AG09309 (cell line): ENCODE results near the gene SAMD9L.

Experiments
- DNase-seq: peaks from one replicate; pipeline ENCODE4 v3.0.0-alpha.2; 2010; ENCODE audit warnings: low read depth
- H3K4me3 ChIP-seq: 2 replicates; pipeline ENCODE4 v1.5.1; 2011; ENCODE audit warnings: mild to moderate bottlenecking, low read depth, low read length, moderate library complexity; ENCODE audit not compliant: control insufficient read depth
- CTCF ChIP-seq: IDR thresholded peaks from 2 replicates; pipeline ENCODE4 v1.5.1; 2011; ENCODE audit warnings: mild to moderate bottlenecking, low read depth, low read length, inconsistent platforms; ENCODE audit not compliant: insufficient read depth, control insufficient read depth; ENCODE audit errors: missing control alignments

SAMD9L gene

GRCh38 chr7:93119191-93119905 is 28.8 kb downstream of the SAMD9L start:
- peak; percentile 33 for DNase-seq
- TF ChIP-seq CTCF, result no peak
- no peak overlapping the region; the same call in 1 of the 2 replicates for H3K4me3 ChIP-seq

- DNase-seq, result peak; percentile 57
- peak within 1 kb of the TSS; percentile 47 for H3K4me3 ChIP-seq
- no peak for TF ChIP-seq CTCF
Observed at GRCh38 chr7:93117852-93118530, 30.2 kb downstream of the SAMD9L start, which contains the start of gene SAMD9. TSS of gene SAMD9 (minus strand) at chr7:93117979. CDS start at chr7:93106097, 11,882 bp downstream.

DNA sequence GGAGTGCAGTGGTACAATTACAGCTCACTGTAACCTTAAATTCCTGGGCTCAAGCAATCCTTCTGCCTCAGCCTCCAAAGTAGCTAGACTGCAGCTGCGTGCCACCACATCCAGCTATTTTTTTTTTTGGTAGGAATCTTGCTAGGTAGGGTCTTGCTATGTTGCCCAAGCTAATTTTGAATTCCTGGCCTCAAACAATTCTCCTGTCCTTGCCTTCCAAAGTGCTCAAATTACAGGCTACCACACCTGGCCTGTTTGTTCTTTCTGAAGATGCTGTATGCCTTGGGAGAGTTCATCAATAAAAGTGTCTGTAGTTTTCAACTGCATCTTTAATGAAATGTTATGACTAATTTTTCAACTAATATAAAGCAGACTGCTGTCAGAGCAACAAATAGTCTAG is 30.9 kb downstream of the SAMD9L start:
- peak overlapping the region; percentile 47 for H3K4me3 ChIP-seq
- no peak for DNase-seq
- TF ChIP-seq CTCF, result no peak

DNA sequence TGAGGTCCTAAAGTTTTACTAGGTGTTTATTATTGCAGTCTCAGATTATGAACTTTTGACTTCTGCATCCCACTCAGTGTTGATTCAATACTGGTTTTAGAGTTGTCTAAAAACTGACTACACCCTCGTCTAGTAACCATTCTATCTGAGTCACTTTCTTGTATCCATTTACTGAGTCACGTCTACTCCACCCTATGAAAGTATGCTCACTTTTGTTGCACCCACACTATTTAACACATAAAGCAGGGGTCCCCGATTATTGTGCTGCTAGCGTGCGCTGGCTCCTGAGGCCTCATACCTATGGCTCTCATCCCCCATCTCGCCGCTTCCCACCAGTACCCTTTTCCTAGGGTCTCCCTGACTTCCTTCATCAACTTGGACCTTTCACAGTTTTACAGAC is 32.4 kb downstream of the SAMD9L start:
- peak overlapping the region; percentile 34 for H3K4me3 ChIP-seq
- no peak for TF ChIP-seq CTCF
- peak; percentile 46 for DNase-seq

GRCh38 chr7:93108003-93108402 is 40.2 kb downstream of the SAMD9L start:
- DNase-seq, result no peak
- TF ChIP-seq CTCF, result no peak
- H3K4me3 ChIP-seq, result no peak overlapping the region

- H3K4me3 ChIP-seq, result no peak overlapping the region
- DNase-seq, result no peak
- TF ChIP-seq CTCF, result no peak
Observed at GRCh38 chr7:93097388-93097787, 50.8 kb downstream of the SAMD9L start.
